Stomach (tissue), 9 donors: ENCODE data around the gene HNMT. TPM values are rescaled to one million over a fixed set of nuclear protein-coding genes. Genes with fewer than 3 reads are reported as not detected.

Source experiments
- DNase-seq, 2 donors: peaks; one replicate each; pipeline versions ENCODE4 v3.0.0 to v3.0.0-alpha.2; 2013 to 2019
- H3K27ac ChIP-seq, 5 donors: fragments of 200-600 bp in 4 of 5; sonication (generic) in 4 of 5; one replicate each; pipeline ENCODE4 v1.5.1; 2013 to 2019; ENCODE audit warnings: mild to moderate bottlenecking in 1 of 5, moderate library complexity in 1 of 5
- H3K27me3 ChIP-seq, 3 donors: fragments of 200-600 bp; sonication (generic); one replicate each; pipeline ENCODE4 v1.5.1; 2017 to 2019; ENCODE audit warnings: mixed run types in 1 of 3
- H3K36me3 ChIP-seq, 4 donors: fragments of 200-600 bp; sonication (generic); 1 replicate in 3 of 4; 2 replicates in 1 of 4; pipeline ENCODE4 v1.5.1; 2016 to 2019
- H3K4me1 ChIP-seq, 4 donors: fragments of 200-600 bp; sonication (generic); one replicate each; pipeline ENCODE4 v1.5.1; 2016 to 2019
- H3K4me3 ChIP-seq, 4 donors: fragments of 200-600 bp; sonication (generic) in 3 of 4; one replicate each; pipeline ENCODE4 v1.5.1; 2016 to 2019; ENCODE audit warnings: mild to moderate bottlenecking in 1 of 4
- H3K9me3 ChIP-seq, 4 donors: fragments of 200-600 bp; sonication (generic); one replicate each; pipeline ENCODE4 v1.5.1; 2016 to 2019
- CTCF ChIP-seq, 7 experiments: fragments of 450-650 bp in 4 of 7; fragments of 200-600 bp in 3 of 7; sonication (generic) in 3 of 7; IDR thresholded peaks; one replicate each; pipeline ENCODE4 v1.5.1; 2016 to 2019; ENCODE audit warnings: antibody characterized with exemption in 7 of 7, control low read depth in 2 of 7, mild to moderate bottlenecking in 1 of 7
- EP300 ChIP-seq: sonication (generic); formaldehyde crosslinking; IDR thresholded peaks from one replicate; pipeline ENCODE4 v1.6.1; 2017; ENCODE audit warnings: antibody characterized with exemption
- POLR2A ChIP-seq, 4 donors: fragments of 450-650 bp; IDR thresholded peaks; one replicate each; pipeline ENCODE4 v1.6.1; 2016; ENCODE audit warnings: antibody characterized with exemption in 4 of 4, control low read depth in 2 of 4, mild to moderate bottlenecking in 1 of 4, moderate library complexity in 1 of 4
- POLR2AphosphoS5 ChIP-seq, 3 donors: sonication (generic); formaldehyde crosslinking; IDR thresholded peaks; one replicate each; pipeline ENCODE4 v1.6.1; 2016; ENCODE audit warnings: antibody characterized with exemption in 3 of 3
- WGBS, 5 donors: extraction: QIAGEN DNeasy Blood & Tissue Kit in 3 of 5; methylation state at CpG; one replicate each; pipeline versions ENCODE4 v1.1.5 to v1.1.7; 2013 to 2018; 5-methylcytosine and 5-hydroxymethylcytosine counted together
- intact Hi-C: fragments of 100-400 bp; cut with DNase I; formaldehyde crosslinking; loops from one replicate; pipeline ENCODE4 v1.15.1; 2023; ENCODE audit warnings: low total_unique reads
- polyA plus RNA-seq, 3 donors: library from polyadenylated mRNA; stranded (reverse); fragments of 200-250 nt; gene quantifications; one replicate each; pipeline ENCODE4 v1.2.3, GENCODE V29; 2013
- total RNA-seq, 5 donors: library from RNA; depleted of rRNA; stranded (reverse); fragments of >200 nt; gene quantifications; one replicate each; pipeline versions ENCODE4 v1.1.0 to v1.2.3, GENCODE V29; 2014 to 2016
- donor health status: healthy with polysubstance abuse.
- donor health status: Bipolar disorder and iron deficiency.
- donor health status: healthy.

The HNMT gene
- total and polyA plus RNA-seq, 8 donors, result 11.2 to 145 (median 44.7) TPM

DNA sequence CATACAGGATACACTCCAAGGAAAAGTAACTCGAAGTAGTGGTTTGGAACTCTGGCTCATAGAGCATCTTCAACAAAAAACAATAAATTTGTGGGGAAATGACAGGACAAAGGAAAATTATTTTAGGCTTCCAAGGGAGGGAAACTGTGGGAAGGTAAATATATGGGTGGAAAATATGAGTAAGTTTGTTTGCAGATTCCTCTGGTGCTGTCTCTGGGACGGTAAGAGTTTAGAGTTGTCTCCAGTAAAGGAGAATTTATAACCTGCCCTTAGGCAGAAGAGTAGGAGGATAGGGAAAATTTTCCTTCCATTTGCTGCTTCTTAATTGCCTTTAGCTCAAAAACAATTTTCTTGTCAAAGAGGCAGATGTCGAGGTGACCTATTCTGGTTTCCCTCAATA, 19.3 kb downstream of the HNMT start:
- no peaks in the 10 kb centered on the region for H3K9me3 ChIP-seq
- H3K27me3 ChIP-seq, result no peaks in the 10 kb centered on the region
- intact Hi-C loops, result no loop called here
- no peak for DNase-seq
- TF ChIP-seq POLR2AphosphoS5 (IDR thresholded peaks at IDR 0.05) (no peak), CTCF (IDR thresholded peaks at IDR 0.05) (no peak), EP300 (no peak), POLR2A (IDR thresholded peaks at IDR 0.05) (no peak)
- peaks cover 0 to 9% (median 0%) of the 10 kb centered on the region in 4 donors for H3K4me1 ChIP-seq
- WGBS, 5 donors, result 84 to 91% (median 89%) methylated on average over 3 of the region's 3 CpGs
- H3K27ac ChIP-seq, result no peak overlapping the region
- no peak overlapping the region for H3K4me3 ChIP-seq
- peaks cover 0 to 22% (median 19%) of the 10 kb centered on the region in 4 donors for H3K36me3 ChIP-seq

DNA sequence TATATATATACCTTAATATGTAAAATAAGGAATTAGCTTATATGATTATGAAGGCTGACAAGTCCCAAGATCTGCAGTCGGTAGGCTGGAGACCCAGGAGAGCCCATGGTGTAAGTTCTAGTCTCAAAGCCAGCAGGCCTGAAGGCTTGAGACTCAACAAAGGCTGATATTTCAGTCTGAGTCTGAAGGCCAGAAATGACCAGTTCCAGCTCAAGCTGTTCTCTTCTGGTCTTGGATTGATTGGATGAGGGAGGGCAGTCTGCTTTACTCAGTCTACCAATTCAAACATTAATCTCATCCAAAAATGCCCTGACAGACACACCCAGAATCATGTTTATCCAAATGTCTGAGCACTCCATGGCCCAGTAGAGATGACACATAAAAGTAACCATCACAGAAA, 22.0 kb downstream of the HNMT start:
- DNase-seq, result no peak
- H3K27ac ChIP-seq, result no peak overlapping the region
- intact Hi-C loops, result no loop called here
- H3K36me3 ChIP-seq, result peaks cover 0 to 45% (median 36%) of the 10 kb centered on the region in 4 donors
- no peak for TF ChIP-seq EP300
- no peak for TF ChIP-seq POLR2A (IDR thresholded peaks at IDR 0.05)
- TF ChIP-seq CTCF (IDR thresholded peaks at IDR 0.05), result no peak
- no peak for TF ChIP-seq POLR2AphosphoS5 (IDR thresholded peaks at IDR 0.05)
- peaks cover 0 to 12% (median 0%) of the 10 kb centered on the region in 4 donors for H3K9me3 ChIP-seq
- no peak overlapping the region for H3K4me3 ChIP-seq
- WGBS, 5 donors, result 92 to 100% (median 95%) methylated on average over 1 of the region's 1 CpG
- H3K4me1 ChIP-seq, result no peaks in the 10 kb centered on the region
- no peaks in the 10 kb centered on the region for H3K27me3 ChIP-seq

GRCh38 chr2:137987011-137987410, 22.7 kb downstream of the HNMT start:
- intact Hi-C loops, result no loop called here
- no peaks in the 10 kb centered on the region for H3K4me1 ChIP-seq

GRCh38 chr2:137991078-137991477, 26.8 kb downstream of the HNMT start:
- no peaks in the 10 kb centered on the region for H3K4me1 ChIP-seq
- H3K36me3 ChIP-seq, result peaks cover 0 to 44% (median 36%) of the 10 kb centered on the region in 4 donors
- H3K9me3 ChIP-seq, result peaks cover 0 to 29% (median 9%) of the 10 kb centered on the region in 4 donors
- no peaks in the 10 kb centered on the region for H3K27me3 ChIP-seq
- intact Hi-C loops, result no loop called here
- no peak for DNase-seq
- TF ChIP-seq EP300 (no peak), CTCF (IDR thresholded peaks at IDR 0.05) (no peak), POLR2A (IDR thresholded peaks at IDR 0.05) (no peak), POLR2AphosphoS5 (IDR thresholded peaks at IDR 0.05) (no peak)
- no peak overlapping the region for H3K4me3 ChIP-seq
- no peak overlapping the region for H3K27ac ChIP-seq

More at GRCh38 chr2:137987011-137987410, 22.7 kb downstream of the HNMT start:
- Histone ChIP-seq H3K27ac (no peak overlapping the region), H3K27me3 (no peaks in the 10 kb centered on the region), H3K4me3 (no peak overlapping the region), H3K36me3 (peaks cover 0 to 42% (median 35%) of the 10 kb centered on the region in 4 donors), H3K9me3 (peaks cover 0 to 18% (median 2%) of the 10 kb centered on the region in 4 donors)
- TF ChIP-seq CTCF (IDR thresholded peaks at IDR 0.05) (no peak), POLR2AphosphoS5 (IDR thresholded peaks at IDR 0.05) (no peak), POLR2A (IDR thresholded peaks at IDR 0.05) (no peak), EP300 (no peak)
- DNase-seq, result no peak
